Measurements from ENCODE around the gene FHOD1. TPM values are rescaled to one million over a fixed set of nuclear protein-coding genes. Genes with fewer than 3 reads are reported as not detected.

The FHOD1 gene
- total RNA-seq, 4 donors from 2014 or later, result 15.1 to 53.3 (median 32.5) TPM

- no peak for TF ChIP-seq CTCF (IDR thresholded peaks at IDR 0.05)
- DNase-seq (ENCODE audit: low spot score), result no peak
- no peak for ATAC-seq (ENCODE audit: low FRiP score)
These were observed 40.4 kb downstream of the FHOD1 start for GRCh38 chr16:67206838-67207248.

- TF ChIP-seq CTCF (IDR thresholded peaks at IDR 0.05), result no peak
- DNase-seq (ENCODE audit: low spot score) (no peak), ATAC-seq (ENCODE audit: low FRiP score) (no peak)
These were observed 41.0 kb downstream of the FHOD1 start for GRCh38 chr16:67206129-67206837.

GRCh38 chr16:67204076-67204475 is 43.2 kb downstream of the FHOD1 start:
- ATAC-seq (ENCODE audit: low FRiP score) (no peak), DNase-seq (ENCODE audit: low spot score) (no peak)
- TF ChIP-seq CTCF (IDR thresholded peaks at IDR 0.05), result no peak

GRCh38 chr16:67202956-67203493 is 44.3 kb downstream of the FHOD1 start:
- no peak for ATAC-seq (ENCODE audit: low FRiP score)
- no peak for TF ChIP-seq CTCF (IDR thresholded peaks at IDR 0.05)
- no peak for DNase-seq (ENCODE audit: low spot score)

GRCh38 chr16:67202426-67202825 is 44.9 kb downstream of the FHOD1 start:
- TF ChIP-seq CTCF (IDR thresholded peaks at IDR 0.05), result no peak
- ATAC-seq (ENCODE audit: low FRiP score) (no peak), DNase-seq (ENCODE audit: low spot score) (no peak)

- DNase-seq (ENCODE audit: low spot score), result no peak
- no peak for ATAC-seq (ENCODE audit: low FRiP score)
- TF ChIP-seq CTCF (IDR thresholded peaks at IDR 0.05), result no peak
These were observed 45.6 kb downstream of the FHOD1 start for GRCh38 chr16:67201411-67202345.

Measured in omental fat pad (tissue), 4 donors.